Heart left ventricle (tissue), 16 donors: ENCODE data around the gene HDAC4. TPM values are rescaled to one million over a fixed set of nuclear protein-coding genes. Genes with fewer than 3 reads are reported as not detected.
A peak's percentile ranks its signal among the peaks of the same experiment; 100 is the strongest.

Experiments used
- ATAC-seq, 4 donors: fragments of 200-7000 bp; cut with Tn5 transposase; one replicate each; pipeline ENCODE4 v1.9.1; 2020 to 2022; ENCODE audit warnings: moderate library complexity in 4 of 4, mild to moderate bottlenecking in 3 of 4, moderate number of reproducible peaks in 1 of 4
- DNase-seq, 5 donors: peaks; one replicate each; pipeline ENCODE4 v3.0.0-alpha.2; 2020
- H3K27ac ChIP-seq, 12 donors: fragments of 200-600 bp; sonication (generic) in 4 of 12; one replicate each; pipeline versions ENCODE4 v1.5.0 to v1.8.0; 2016 to 2022; ENCODE audit warnings: mild to moderate bottlenecking in 2 of 12
- H3K27me3 ChIP-seq, 9 donors: fragments of 200-600 bp; sonication (generic) in 2 of 9; one replicate each; pipeline versions ENCODE4 v1.5.1 to v1.8.0; 2016 to 2022; ENCODE audit warnings: mild to moderate bottlenecking in 3 of 9
- H3K36me3 ChIP-seq, 9 donors: fragments of 200-600 bp; sonication (generic) in 2 of 9; one replicate each; pipeline versions ENCODE4 v1.5.0 to v1.8.0; 2018 to 2022; ENCODE audit warnings: mild to moderate bottlenecking in 2 of 9
- H3K4me1 ChIP-seq, 12 donors: fragments of 200-600 bp; sonication (generic) in 4 of 12; one replicate each; pipeline versions ENCODE4 v1.5.0 to v1.8.0; 2016 to 2022; ENCODE audit warnings: mild to moderate bottlenecking in 3 of 12
- H3K4me3 ChIP-seq, 12 donors: fragments of 200-600 bp; sonication (generic) in 4 of 12; one replicate each; pipeline versions ENCODE4 v1.5.0 to v1.8.0; 2017 to 2022; ENCODE audit warnings: mild to moderate bottlenecking in 9 of 12, moderate library complexity in 4 of 12
- H3K9me3 ChIP-seq, 12 donors: fragments of 200-600 bp; sonication (generic) in 4 of 12; one replicate each; pipeline versions ENCODE4 v1.5.0 to v1.8.0; 2016 to 2022; ENCODE audit warnings: mild to moderate bottlenecking in 1 of 12
- CTCF ChIP-seq, 12 donors: fragments of 200-600 bp; sonication (generic) in 4 of 12; IDR thresholded peaks; one replicate each; pipeline versions ENCODE4 v1.5.0 to v1.8.0; 2018 to 2022; ENCODE audit warnings: antibody characterized with exemption in 12 of 12, mild to moderate bottlenecking in 5 of 12
- POLR2A ChIP-seq, 2 donors: fragments of 450-650 bp; IDR thresholded peaks; one replicate each; pipeline ENCODE4 v1.6.1; 2017; ENCODE audit warnings: antibody characterized with exemption in 2 of 2, mild to moderate bottlenecking in 2 of 2, moderate library complexity in 2 of 2
- WGBS, 4 donors: extraction: QIAGEN DNeasy Blood & Tissue Kit in 2 of 4; methylation state at CpG; one replicate each; pipeline versions ENCODE4 v1.1.5 to v1.1.7; 2013 to 2018; 5-methylcytosine and 5-hydroxymethylcytosine counted together
- intact Hi-C, 10 donors: fragments of 100-400 bp; cut with DNase I; formaldehyde crosslinking; loops; one replicate each; pipeline versions ENCODE4 v1.11.1 to v1.14.2; 2022
- polyA plus RNA-seq, 2 donors: library from polyadenylated mRNA; stranded (reverse); fragments of 200-250 nt; gene quantifications; one replicate each; pipeline ENCODE4 v1.2.3, GENCODE V29; 2013
- total RNA-seq, 9 donors: library from RNA; depleted of rRNA in 2 of 9; stranded (reverse); fragments of >200 nt in 2 of 9; fragmentation: NEBNext Ultra II Directional in 3 of 9; extraction: Animal tissue kit (Norgen Biotek cat#: 25700) in 3 of 9; gene quantifications; one replicate each; pipeline versions ENCODE4 v1.1.0 to v1.2.4, GENCODE V29; 2016 to 2023
- donor health status: ischemic (EF 13 %, LVEDD 7.1; RV severe dilation, severe dysfunction).
- donor health status: healthy with polysubstance abuse.
- donor health status: DM: no; HTN: yes; CAD: no.
- donor health status: DM: no; HTN: no; CAD: no.
- donor health status: ischemic (EF 25% LVEDD 6.9; RV normal size, moderate dysfunction).
- donor health status: ischemic (EF 25% LVEDD 5.7; RV mildly dilated, moderate dysfunction).
- donor health status: healthy.
- donor health status: DM: yes; HTN: yes; CAD: no.
- donor health status: ischemic (EF 35%, LVEDD 5.7; RV mildly dilated, moderate dysfunction).
- donor health status: nonischemic (EF 11% LVEDD 7.7; RV severe dilation, severe dysfunction).
- donor health status: DM: yes; HTN: yes; CAD: no.
- donor health status: PGD.
- donor health status: ischemic (EF 29% LVEDD 5.4; RV normal size, mild dysfunction).
- donor health status: nonischemic (EF 23%, LVEDD 6.1; RV moderate dilation, normal function).

Gene HDAC4
- total and polyA plus RNA-seq, 11 donors = 13.9 to 37.6 (median 27.5) TPM

DNA sequence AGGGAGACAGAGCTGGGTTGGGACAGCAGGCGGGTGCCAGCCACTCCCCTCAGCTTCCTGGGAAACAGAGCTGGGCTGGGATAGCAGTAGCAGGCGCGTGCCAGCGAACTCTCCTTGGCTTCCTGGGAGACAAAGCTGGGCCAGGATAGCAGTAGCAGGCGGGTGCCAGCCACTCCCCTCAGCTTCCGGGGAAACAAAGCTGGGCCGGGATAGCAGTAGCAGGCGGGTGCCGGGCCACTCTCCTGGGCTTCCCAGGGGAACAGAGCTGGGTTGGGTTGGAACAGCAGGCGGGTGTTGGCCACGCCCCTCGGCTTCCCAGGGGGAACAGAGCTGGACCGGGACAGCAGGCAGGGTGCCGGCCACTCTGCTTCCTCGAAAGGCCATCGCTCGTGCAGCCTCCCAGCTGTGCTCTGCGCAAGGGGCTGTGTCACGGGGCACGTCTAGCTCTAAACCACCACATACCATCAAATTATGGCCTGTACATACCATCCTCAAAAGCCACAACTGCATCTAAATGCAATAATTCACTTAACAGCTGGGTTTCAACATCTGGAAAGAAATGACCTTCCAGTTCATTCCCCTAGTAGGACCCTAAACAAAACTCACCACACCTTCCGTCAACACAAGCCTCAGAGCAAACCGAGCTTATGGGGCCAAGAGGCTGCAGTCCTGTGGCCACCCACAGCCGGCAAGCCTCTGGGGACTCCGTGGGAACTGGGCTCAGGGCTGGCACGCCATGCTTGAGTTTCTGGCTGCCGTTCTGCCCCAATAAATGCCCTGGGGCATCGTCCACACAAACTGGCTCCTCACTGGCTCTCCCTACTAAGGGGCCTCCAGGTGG, 324.7 kb downstream of the HDAC4 start:
- peak overlapping the region in 1 of 12 donors; percentile 1 for H3K27ac ChIP-seq
- TF ChIP-seq CTCF (IDR thresholded peaks at IDR 0.05) (no peak), POLR2A (IDR thresholded peaks at IDR 0.05) (no peak)
- H3K9me3 ChIP-seq = no peaks in the 10 kb centered on the region
- 74 to 89% (median 82%) methylated on average over 16 to 27 of the region's 27 CpGs for WGBS, 4 donors
- ATAC-seq = peak; percentile 5 to 33 (median 16)
- peaks cover 0 to 10% (median 0%) of the 10 kb centered on the region in 12 donors for H3K4me1 ChIP-seq
- H3K36me3 ChIP-seq = peaks cover 0 to 85% (median 61%) of the 10 kb centered on the region in 9 donors
- H3K4me3 ChIP-seq = no peak overlapping the region
- H3K27me3 ChIP-seq = no peaks in the 10 kb centered on the region
- DNase-seq = peak in 4 of 5 donors; percentile 35 to 60 (median 42)
- intact Hi-C loops = no loop called here

DNA sequence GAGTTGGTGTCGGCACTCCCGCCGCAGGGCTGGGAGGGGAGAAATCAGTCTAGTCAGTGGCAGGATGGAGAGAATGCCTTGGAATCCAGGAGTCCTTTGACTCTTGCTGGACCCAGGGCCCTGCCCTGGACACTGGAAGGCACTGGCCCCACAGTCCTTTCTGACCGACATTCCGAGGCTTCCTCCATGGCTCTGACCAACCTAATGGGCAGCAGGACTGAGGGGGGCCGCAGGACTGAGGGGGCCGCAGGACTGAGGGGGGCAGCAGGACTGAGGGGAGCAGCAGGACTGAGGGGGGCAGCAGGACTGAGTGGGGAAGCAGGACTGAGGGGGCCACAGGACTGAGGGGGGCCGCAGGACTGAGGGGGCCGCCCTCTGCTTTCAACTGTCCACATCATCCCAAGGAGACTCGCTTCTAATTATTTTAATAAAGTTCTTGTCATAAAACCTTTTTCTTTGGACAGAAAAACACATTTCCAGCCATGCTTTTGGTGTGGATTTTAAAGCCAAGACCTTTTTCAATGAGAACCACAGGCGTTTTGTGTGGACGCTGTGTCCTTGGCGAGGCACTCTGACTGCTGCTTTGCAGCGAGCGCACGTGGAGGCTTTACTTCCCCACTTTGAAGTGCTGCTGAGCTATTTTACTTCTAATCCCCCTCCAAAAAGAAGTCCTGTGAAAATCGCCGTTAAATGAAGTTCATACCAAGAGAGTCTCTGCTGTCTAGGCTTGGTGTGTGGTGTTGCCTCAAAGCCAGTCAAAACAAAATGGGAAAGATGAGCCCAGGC, 326.9 kb downstream of the HDAC4 start:
- peak in 1 of 5 donors; percentile 16 for DNase-seq
- H3K36me3 ChIP-seq = peaks cover 0 to 69% (median 44%) of the 10 kb centered on the region in 9 donors
- H3K27ac ChIP-seq = peak overlapping the region in 2 of 12 donors; percentile 54 to 60
- no peaks in the 10 kb centered on the region for H3K9me3 ChIP-seq
- intact Hi-C loops = no loop called here
- WGBS, 4 donors = 96 to 97% (median 96%) methylated on average over 17 to 18 of the region's 18 CpGs
- no peaks in the 10 kb centered on the region for H3K27me3 ChIP-seq
- TF ChIP-seq CTCF (IDR thresholded peaks at IDR 0.05) = no peak
- no peak for TF ChIP-seq POLR2A (IDR thresholded peaks at IDR 0.05)
- ATAC-seq = peak in 2 of 4 donors; percentile 4 to 10
- H3K4me1 ChIP-seq = peaks cover 0 to 10% (median 0%) of the 10 kb centered on the region in 12 donors
- H3K4me3 ChIP-seq = no peak overlapping the region

- no peak overlapping the region for H3K4me3 ChIP-seq
- ATAC-seq (peak; percentile 93 to 96 (median 94)), DNase-seq (peak in 4 of 5 donors; percentile 50 to 79 (median 58))
- peak overlapping the region in 3 of 12 donors; percentile 54 to 69 (median 60) for H3K27ac ChIP-seq
- intact Hi-C loops = no loop called here
- TF ChIP-seq CTCF (IDR thresholded peaks at IDR 0.05) = no peak
- TF ChIP-seq POLR2A (IDR thresholded peaks at IDR 0.05) = no peak
- H3K36me3 ChIP-seq = peaks cover 0 to 66% (median 42%) of the 10 kb centered on the region in 9 donors
- H3K9me3 ChIP-seq = no peaks in the 10 kb centered on the region
- peaks cover 0 to 10% (median 0%) of the 10 kb centered on the region in 12 donors for H3K4me1 ChIP-seq
- no peaks in the 10 kb centered on the region for H3K27me3 ChIP-seq
- 53 to 71% (median 63%) methylated on average over 4 to 12 of the region's 12 CpGs for WGBS, 4 donors
Observed at GRCh38 chr2:239073270-239073669, 327.6 kb downstream of the HDAC4 start.

DNA sequence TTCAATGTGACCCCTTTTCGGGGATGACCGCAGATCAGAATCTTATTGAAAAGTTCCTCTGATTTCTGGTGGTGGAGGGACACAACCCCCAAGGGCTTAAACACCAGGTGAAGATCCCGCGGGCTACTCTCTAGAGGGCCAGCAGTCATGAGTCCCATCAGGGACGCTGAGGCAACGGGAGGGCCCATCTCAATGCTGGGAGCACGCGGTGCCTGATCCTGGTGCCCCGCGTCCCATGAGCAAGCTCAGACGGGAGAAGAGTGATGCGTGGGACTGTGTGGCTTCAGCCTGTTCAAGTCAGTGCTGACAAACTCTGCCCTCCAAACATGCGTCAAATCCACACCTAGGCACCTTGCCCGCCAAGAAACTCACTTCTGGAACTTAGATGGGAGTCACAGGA, 328.0 kb downstream of the HDAC4 start:
- intact Hi-C loops = no loop called here
- TF ChIP-seq CTCF (IDR thresholded peaks at IDR 0.05) (no peak), POLR2A (IDR thresholded peaks at IDR 0.05) (no peak)
- Histone ChIP-seq H3K4me3 (no peak overlapping the region), H3K36me3 (peaks cover 0 to 66% (median 44%) of the 10 kb centered on the region in 9 donors), H3K27ac (peak overlapping the region in 3 of 12 donors; percentile 54 to 69 (median 60)), H3K4me1 (peaks cover 0 to 10% (median 0%) of the 10 kb centered on the region in 12 donors), H3K9me3 (no peaks in the 10 kb centered on the region), H3K27me3 (no peaks in the 10 kb centered on the region)
- WGBS, 4 donors = 95 to 98% (median 97%) methylated on average over 14 of the region's 14 CpGs
- ATAC-seq = no peak
- DNase-seq = peak in 1 of 5 donors; percentile 39
